ENCODE data around the gene EPHA3. TPM values are rescaled to one million over a fixed set of nuclear protein-coding genes. Genes with fewer than 3 reads are reported as not detected.
"Not testable (repeated sequence)": the region's sequence is repeated elsewhere in the genome, so short reads cannot be mapped to it uniquely, and the experiment has no call there.

Gene EPHA3
- total RNA-seq, 1 experiment from 2014 or later = not detected

DNA sequence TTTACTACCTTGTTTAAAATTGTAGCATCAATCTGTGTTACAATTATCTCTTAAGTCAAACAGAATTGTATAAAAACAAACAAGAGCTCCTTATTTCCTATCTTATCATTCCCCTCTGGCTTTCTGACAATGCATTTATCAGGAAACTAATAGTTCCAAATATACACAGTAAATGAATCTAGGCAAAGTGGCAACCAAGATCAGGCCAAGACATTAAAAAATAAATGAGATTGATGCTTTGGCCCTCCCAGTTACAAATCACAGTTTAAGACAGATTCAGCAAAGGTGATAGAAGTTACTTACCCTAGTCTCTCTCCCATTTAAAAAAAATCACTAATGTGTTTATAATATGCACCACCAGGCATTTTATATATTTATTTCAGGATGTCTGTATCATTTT, 236.7 kb downstream of the EPHA3 start:
- no peaks in the 10 kb centered on the region for H3K9me3 Mint-ChIP-seq (ENCODE audit: unreplicated experiment)
- peaks cover 35% of the 10 kb centered on the region for H3K27me3 Mint-ChIP-seq (ENCODE audit: insufficient read depth, unreplicated experiment)
- DNase-seq (ENCODE audit: unreplicated experiment) = no peak
- no peak overlapping the region for H3K27ac Mint-ChIP-seq (ENCODE audit: low read depth, unreplicated experiment)
- intact Hi-C loops (cut with micrococcal nuclease) = no loop called here
- no peak for TF ChIP-seq CTCF (IDR thresholded peaks at IDR 0.05; ENCODE audit: unreplicated experiment)
- CTCF ChIA-PET = interaction anchor here (0.5 to 0.7 kb wide), 2 partner anchors 96 to 314 kb away, joined by 3 read pairs; no protein-coding TSS in a partner anchor
- H3K36me3 Mint-ChIP-seq (ENCODE audit: insufficient read depth, unreplicated experiment) = no peaks in the 10 kb centered on the region
- no peaks in the 10 kb centered on the region for H3K4me1 Mint-ChIP-seq (ENCODE audit: insufficient read depth, unreplicated experiment)
- POLR2A ChIA-PET = no interaction called here
- H3K4me3 Mint-ChIP-seq (ENCODE audit: unreplicated experiment) = no peak overlapping the region
- no TSS peak for BruUV-seq (replicated peaks)

DNA sequence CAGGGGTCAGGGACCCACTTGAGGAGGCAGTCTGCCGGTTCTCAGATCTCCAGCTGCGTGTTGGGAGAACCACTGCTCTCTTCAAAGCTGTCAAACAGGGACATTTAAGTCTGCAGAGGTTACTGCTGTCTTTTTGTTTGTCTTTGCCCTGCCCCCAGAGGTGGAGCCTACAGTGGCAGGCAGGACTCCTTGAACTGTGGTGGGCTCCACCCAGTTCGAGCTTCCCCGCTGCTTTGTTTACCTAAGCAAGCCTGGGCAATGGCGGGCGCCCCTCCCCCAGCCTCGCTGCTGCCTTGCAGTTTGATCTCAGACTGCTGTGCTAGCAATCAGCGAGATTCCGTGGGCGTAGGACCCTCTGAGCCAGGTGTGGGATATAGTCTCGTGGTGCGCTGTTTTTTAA, 243.5 kb downstream of the EPHA3 start:
- BruUV-seq (replicated peaks); H3K4me1 Mint-ChIP-seq (ENCODE audit: insufficient read depth, unreplicated experiment); H3K27ac Mint-ChIP-seq (ENCODE audit: low read depth, unreplicated experiment); DNase-seq (ENCODE audit: unreplicated experiment); intact Hi-C loops (cut with micrococcal nuclease); H3K9me3 Mint-ChIP-seq (ENCODE audit: unreplicated experiment); H3K36me3 Mint-ChIP-seq (ENCODE audit: insufficient read depth, unreplicated experiment); H3K27me3 Mint-ChIP-seq (ENCODE audit: insufficient read depth, unreplicated experiment); CTCF ChIA-PET; H3K4me3 Mint-ChIP-seq (ENCODE audit: unreplicated experiment): not testable (repeated sequence)
- POLR2A ChIA-PET = interaction anchor here (0.6 kb wide), 1 partner anchor 17 kb away, joined by 3 read pairs; no protein-coding TSS in a partner anchor

GRCh38 chr3:89353465-89353864, 246.0 kb downstream of the EPHA3 start:
- no peaks in the 10 kb centered on the region for H3K36me3 Mint-ChIP-seq (ENCODE audit: insufficient read depth, unreplicated experiment)
- no peaks in the 10 kb centered on the region for H3K4me1 Mint-ChIP-seq (ENCODE audit: insufficient read depth, unreplicated experiment)
- POLR2A ChIA-PET = interaction anchor here (0.5 to 1.0 kb wide), 4 partner anchors 10 to 1263 kb away, joined by 3 to 4 read pairs (median 3); no protein-coding TSS in a partner anchor
- no peaks in the 10 kb centered on the region for H3K27me3 Mint-ChIP-seq (ENCODE audit: insufficient read depth, unreplicated experiment)
- H3K9me3 Mint-ChIP-seq (ENCODE audit: unreplicated experiment) = no peaks in the 10 kb centered on the region
- TF ChIP-seq CTCF (IDR thresholded peaks at IDR 0.05; ENCODE audit: unreplicated experiment) = no peak
- CTCF ChIA-PET = interaction anchor here (0.6 kb wide), 2 partner anchors 10 to 477 kb away, joined by 3 read pairs; no protein-coding TSS in a partner anchor
- no peak overlapping the region for H3K4me3 Mint-ChIP-seq (ENCODE audit: unreplicated experiment)
- BruUV-seq (replicated peaks) = no TSS peak
- peak; percentile 63 for DNase-seq (ENCODE audit: unreplicated experiment)
- H3K27ac Mint-ChIP-seq (ENCODE audit: low read depth, unreplicated experiment) = no peak overlapping the region
- intact Hi-C loops (cut with micrococcal nuclease) = no loop called here

- no peak for DNase-seq (ENCODE audit: unreplicated experiment)
- ChIA-PET CTCF (interaction anchor here (0.6 kb wide), 1 partner anchor 1171 kb away, joined by 3 read pairs; no protein-coding TSS in a partner anchor), POLR2A (interaction anchor here (0.7 kb wide), 1 partner anchor 14 kb away, joined by 3 read pairs; no protein-coding TSS in a partner anchor)
- BruUV-seq (replicated peaks) = no TSS peak
- H3K4me3 Mint-ChIP-seq (ENCODE audit: unreplicated experiment) = no peak overlapping the region
- H3K4me1 Mint-ChIP-seq (ENCODE audit: insufficient read depth, unreplicated experiment) = peaks cover 6% of the 10 kb centered on the region
- no peak overlapping the region for H3K27ac Mint-ChIP-seq (ENCODE audit: low read depth, unreplicated experiment)
- H3K36me3 Mint-ChIP-seq (ENCODE audit: insufficient read depth, unreplicated experiment) = no peaks in the 10 kb centered on the region
- intact Hi-C loops (cut with micrococcal nuclease) = no loop called here
- TF ChIP-seq CTCF (IDR thresholded peaks at IDR 0.05; ENCODE audit: unreplicated experiment) = no peak
- no peaks in the 10 kb centered on the region for H3K9me3 Mint-ChIP-seq (ENCODE audit: unreplicated experiment)
- H3K27me3 Mint-ChIP-seq (ENCODE audit: insufficient read depth, unreplicated experiment) = no peaks in the 10 kb centered on the region
These were observed 250.9 kb downstream of the EPHA3 start for GRCh38 chr3:89358281-89358680.
